ENCODE measurements around the gene RAB6D.
"Not testable (repeated sequence)": the region's sequence is repeated elsewhere in the genome, so short reads cannot be mapped to it uniquely, and the experiment has no call there.

The RAB6D gene

DNA sequence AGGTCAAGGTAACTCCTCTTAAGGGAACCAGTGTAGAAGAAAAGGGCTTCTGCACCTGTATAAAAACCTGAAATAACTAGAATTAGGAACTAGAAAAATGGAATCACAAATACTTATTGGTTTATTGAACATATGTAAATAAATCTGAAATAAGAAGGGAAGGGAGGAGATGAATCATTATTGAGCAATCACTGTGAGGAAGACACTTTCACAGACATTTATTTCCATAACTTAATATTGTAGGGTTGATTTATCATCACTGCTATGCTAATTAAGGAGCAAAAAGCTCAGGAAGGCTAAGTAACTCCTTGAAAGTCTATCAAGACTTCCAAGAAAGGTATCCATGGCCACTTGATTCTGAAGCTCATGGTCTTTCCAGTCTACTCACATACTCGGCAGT lies 24.7 kb downstream of the RAB6D start:
- POLR2A ChIA-PET; H3K4me3 ChIP-seq (ENCODE audit: control insufficient read depth in 1 of 7, extremely low read depth in 1 of 7, insufficient read depth in 4 of 7, low read depth in 2 of 7, low read length in 6 of 7); DNase-seq; H3K9me3 ChIP-seq (ENCODE audit: control extremely low read depth in 1 of 5, control insufficient read depth in 4 of 5, insufficient read depth in 2 of 5, low read depth in 1 of 5, low read length in 4 of 5); H3K4me1 ChIP-seq (ENCODE audit: control extremely low read depth in 1 of 4, control insufficient read depth in 4 of 4, insufficient read depth in 4 of 4, low read length in 3 of 4); CTCF ChIA-PET; H3K36me3 ChIP-seq (ENCODE audit: control insufficient read depth in 4 of 4, insufficient read depth in 4 of 4, low read length in 3 of 4); H3K27ac ChIP-seq (ENCODE audit: insufficient read depth in 1 of 2, low read depth in 1 of 2, low read length in 2 of 2, poor library complexity in 1 of 2, severe bottlenecking in 2 of 2); H3K27me3 ChIP-seq (replicated peaks in 2 of 5; ENCODE audit: control insufficient read depth in 4 of 5, insufficient read depth in 5 of 5, low read length in 4 of 5): not testable (repeated sequence)
- 100% methylated on average over 1 of the region's 1 CpG for WGBS (ENCODE audit: insufficient coverage)

DNA sequence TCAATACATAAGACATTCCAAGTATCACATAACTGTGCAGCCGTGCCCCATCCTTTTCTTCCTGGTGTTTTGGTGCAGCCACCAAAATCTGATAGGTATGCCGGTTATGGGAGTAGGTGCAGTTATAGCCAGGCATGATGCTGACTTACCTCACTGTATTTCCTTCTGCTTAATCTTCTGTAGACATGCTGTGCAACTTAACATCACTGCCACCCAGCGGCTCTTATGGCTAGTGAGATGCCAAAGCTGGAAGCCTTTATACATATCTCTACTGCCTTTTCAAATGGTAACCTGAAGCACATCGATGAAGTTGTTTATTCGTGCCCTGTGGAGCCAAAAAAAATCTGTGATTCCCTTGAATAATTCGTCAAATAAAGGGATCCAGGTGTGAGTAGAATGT lies 28.6 kb downstream of the RAB6D start:
- H3K4me3 ChIP-seq (ENCODE audit: control insufficient read depth in 1 of 7, extremely low read depth in 1 of 7, insufficient read depth in 4 of 7, low read depth in 2 of 7, low read length in 6 of 7); POLR2A ChIA-PET; H3K27ac ChIP-seq (ENCODE audit: insufficient read depth in 1 of 2, low read depth in 1 of 2, low read length in 2 of 2, poor library complexity in 1 of 2, severe bottlenecking in 2 of 2); H3K36me3 ChIP-seq (ENCODE audit: control insufficient read depth in 4 of 4, insufficient read depth in 4 of 4, low read length in 3 of 4); H3K9me3 ChIP-seq (ENCODE audit: control extremely low read depth in 1 of 5, control insufficient read depth in 4 of 5, insufficient read depth in 2 of 5, low read depth in 1 of 5, low read length in 4 of 5); H3K4me1 ChIP-seq (ENCODE audit: control extremely low read depth in 1 of 4, control insufficient read depth in 4 of 4, insufficient read depth in 4 of 4, low read length in 3 of 4): not testable (repeated sequence)
- H3K27me3 ChIP-seq (replicated peaks in 2 of 5; ENCODE audit: control insufficient read depth in 4 of 5, insufficient read depth in 5 of 5, low read length in 4 of 5) = peaks cover 6 to 20% (median 11%) of the 10 kb centered on the region in 5 experiments
- CTCF ChIA-PET = interaction anchor here (1.5 to 2.2 kb wide), 2 partner anchors 177 to 182 kb away, joined by 5 read pairs; no protein-coding TSS in a partner anchor
- DNase-seq = peak; percentile 23 to 54 (median 53)
- no CpG with 5 or more reads among the region's 6 CpGs for WGBS (ENCODE audit: insufficient coverage)

DNA sequence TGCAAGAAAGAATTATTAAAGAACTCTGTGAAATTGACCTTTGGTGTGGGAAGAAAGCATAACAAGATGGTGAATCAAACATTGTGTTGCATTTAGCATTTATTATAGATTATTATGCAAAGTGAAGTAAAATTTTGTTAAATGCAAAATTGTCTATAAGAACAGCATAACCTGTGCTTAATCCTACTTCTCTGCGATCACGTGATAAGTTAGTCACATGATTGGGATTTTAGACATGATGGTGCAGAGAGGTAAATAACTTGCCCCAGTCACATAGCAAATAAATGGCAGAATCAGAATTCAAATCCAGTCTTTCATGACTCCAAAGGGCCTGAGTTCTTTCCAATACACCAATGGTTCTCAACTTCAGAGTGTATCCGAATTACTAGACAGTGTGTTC lies 31.3 kb downstream of the RAB6D start:
- peaks cover 6 to 33% (median 9%) of the 10 kb centered on the region in 5 experiments for H3K27me3 ChIP-seq (replicated peaks in 2 of 5; ENCODE audit: control insufficient read depth in 4 of 5, insufficient read depth in 5 of 5, low read length in 4 of 5)
- WGBS (ENCODE audit: insufficient coverage) = 100% methylated on average over 1 of the region's 3 CpGs
- DNase-seq; H3K36me3 ChIP-seq (ENCODE audit: control insufficient read depth in 4 of 4, insufficient read depth in 4 of 4, low read length in 3 of 4); CTCF ChIA-PET; H3K27ac ChIP-seq (ENCODE audit: insufficient read depth in 1 of 2, low read depth in 1 of 2, low read length in 2 of 2, poor library complexity in 1 of 2, severe bottlenecking in 2 of 2); POLR2A ChIA-PET; H3K4me3 ChIP-seq (ENCODE audit: control insufficient read depth in 1 of 7, extremely low read depth in 1 of 7, insufficient read depth in 4 of 7, low read depth in 2 of 7, low read length in 6 of 7); H3K4me1 ChIP-seq (ENCODE audit: control extremely low read depth in 1 of 4, control insufficient read depth in 4 of 4, insufficient read depth in 4 of 4, low read length in 3 of 4); H3K9me3 ChIP-seq (ENCODE audit: control extremely low read depth in 1 of 5, control insufficient read depth in 4 of 5, insufficient read depth in 2 of 5, low read depth in 1 of 5, low read length in 4 of 5): not testable (repeated sequence)

DNA sequence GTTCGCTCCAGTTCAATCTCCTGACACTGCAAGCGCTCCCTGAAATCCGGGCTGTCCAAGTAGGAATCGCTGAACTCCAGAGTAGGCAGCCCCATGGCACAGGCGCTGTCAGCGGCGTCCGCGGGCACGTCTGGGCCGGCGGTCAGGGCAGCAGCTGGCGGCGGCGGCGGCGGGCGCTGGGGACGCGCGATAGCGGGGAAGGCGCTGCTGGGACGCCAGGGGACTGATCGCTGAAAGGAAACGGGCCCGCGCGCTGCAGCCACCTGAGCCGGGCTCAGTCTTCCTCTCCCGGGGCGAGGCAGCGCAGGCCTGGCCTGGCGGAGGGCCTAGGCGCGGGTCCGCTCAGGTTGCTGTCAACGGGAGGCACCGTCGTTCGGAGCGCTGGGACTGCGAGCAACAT lies 33.0 kb downstream of the RAB6D start:
- H3K27me3 ChIP-seq (replicated peaks in 2 of 5; ENCODE audit: control insufficient read depth in 4 of 5, insufficient read depth in 5 of 5, low read length in 4 of 5) = peaks cover 4 to 34% (median 6%) of the 10 kb centered on the region in 5 experiments
- H3K36me3 ChIP-seq (ENCODE audit: control insufficient read depth in 4 of 4, insufficient read depth in 4 of 4, low read length in 3 of 4); CTCF ChIA-PET; H3K9me3 ChIP-seq (ENCODE audit: control extremely low read depth in 1 of 5, control insufficient read depth in 4 of 5, insufficient read depth in 2 of 5, low read depth in 1 of 5, low read length in 4 of 5); H3K4me1 ChIP-seq (ENCODE audit: control extremely low read depth in 1 of 4, control insufficient read depth in 4 of 4, insufficient read depth in 4 of 4, low read length in 3 of 4); H3K27ac ChIP-seq (ENCODE audit: insufficient read depth in 1 of 2, low read depth in 1 of 2, low read length in 2 of 2, poor library complexity in 1 of 2, severe bottlenecking in 2 of 2); POLR2A ChIA-PET; H3K4me3 ChIP-seq (ENCODE audit: control insufficient read depth in 1 of 7, extremely low read depth in 1 of 7, insufficient read depth in 4 of 7, low read depth in 2 of 7, low read length in 6 of 7): not testable (repeated sequence)
- 3% methylated on average over 24 of the region's 43 CpGs for WGBS (ENCODE audit: insufficient coverage)
- peak in 2 of 3 donors; percentile 18 to 50 for DNase-seq

DNA sequence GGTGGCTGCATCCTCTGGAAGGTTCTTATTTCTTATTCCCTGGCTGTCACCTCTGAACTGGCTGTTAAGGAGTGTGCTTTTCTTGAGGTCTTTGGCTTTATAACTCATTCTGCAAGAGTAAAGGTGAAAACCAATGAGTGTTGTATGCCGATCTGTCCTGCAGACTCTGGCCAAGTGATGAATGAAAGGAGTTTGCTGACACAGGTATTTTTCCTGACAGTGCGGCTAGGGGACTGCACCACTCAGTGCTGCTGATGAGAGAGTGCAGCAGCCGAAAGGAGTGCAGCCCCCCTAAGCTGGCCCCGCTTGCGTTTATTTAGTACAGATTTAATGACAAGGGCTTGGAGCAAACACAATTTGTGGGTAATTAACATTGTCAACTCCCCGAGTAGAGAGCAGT lies 41.8 kb downstream of the RAB6D start:
- Histone ChIP-seq H3K27ac (ENCODE audit: insufficient read depth in 1 of 2, low read depth in 1 of 2, low read length in 2 of 2, poor library complexity in 1 of 2, severe bottlenecking in 2 of 2) (no peak overlapping the region), H3K36me3 (ENCODE audit: control insufficient read depth in 4 of 4, insufficient read depth in 4 of 4, low read length in 3 of 4) (no peaks in the 10 kb centered on the region), H3K4me1 (ENCODE audit: control extremely low read depth in 1 of 4, control insufficient read depth in 4 of 4, insufficient read depth in 4 of 4, low read length in 3 of 4) (no peaks in the 10 kb centered on the region), H3K9me3 (ENCODE audit: control extremely low read depth in 1 of 5, control insufficient read depth in 4 of 5, insufficient read depth in 2 of 5, low read depth in 1 of 5, low read length in 4 of 5) (peaks cover 0 to 6% (median 6%) of the 10 kb centered on the region in 5 experiments), H3K4me3 (ENCODE audit: control insufficient read depth in 1 of 7, extremely low read depth in 1 of 7, insufficient read depth in 4 of 7, low read depth in 2 of 7, low read length in 6 of 7) (no peak overlapping the region), H3K27me3 (replicated peaks in 2 of 5; ENCODE audit: control insufficient read depth in 4 of 5, insufficient read depth in 5 of 5, low read length in 4 of 5) (peaks cover 0 to 8% (median 0%) of the 10 kb centered on the region in 5 experiments)
- POLR2A ChIA-PET = no interaction called here
- CTCF ChIA-PET = no interaction called here
- WGBS (ENCODE audit: insufficient coverage) = 90% methylated on average over 2 of the region's 6 CpGs
- no peak for DNase-seq

DNA sequence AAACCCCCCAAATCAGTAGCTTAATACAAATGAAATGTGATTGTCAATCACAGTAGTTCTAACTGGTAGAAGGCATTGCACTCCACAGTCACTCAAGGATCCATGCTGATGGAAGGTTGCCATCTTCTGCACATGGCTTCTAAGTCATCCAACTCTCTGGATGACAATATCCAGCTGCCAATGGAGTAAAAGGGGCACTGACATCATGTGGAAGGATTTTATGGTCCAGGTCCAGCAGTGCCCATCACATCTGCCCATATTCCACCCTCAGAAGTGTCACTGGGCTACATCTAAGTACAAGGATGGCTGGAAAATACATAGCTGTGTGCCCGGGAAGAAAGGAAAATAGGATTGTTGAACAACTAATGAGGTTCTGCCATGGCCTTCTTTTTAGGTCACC lies 42.6 kb downstream of the RAB6D start:
- H3K27me3 ChIP-seq (replicated peaks in 2 of 5; ENCODE audit: control insufficient read depth in 4 of 5, insufficient read depth in 5 of 5, low read length in 4 of 5); CTCF ChIA-PET; H3K4me3 ChIP-seq (ENCODE audit: control insufficient read depth in 1 of 7, extremely low read depth in 1 of 7, insufficient read depth in 4 of 7, low read depth in 2 of 7, low read length in 6 of 7); H3K36me3 ChIP-seq (ENCODE audit: control insufficient read depth in 4 of 4, insufficient read depth in 4 of 4, low read length in 3 of 4); H3K27ac ChIP-seq (ENCODE audit: insufficient read depth in 1 of 2, low read depth in 1 of 2, low read length in 2 of 2, poor library complexity in 1 of 2, severe bottlenecking in 2 of 2); DNase-seq; H3K9me3 ChIP-seq (ENCODE audit: control extremely low read depth in 1 of 5, control insufficient read depth in 4 of 5, insufficient read depth in 2 of 5, low read depth in 1 of 5, low read length in 4 of 5); H3K4me1 ChIP-seq (ENCODE audit: control extremely low read depth in 1 of 4, control insufficient read depth in 4 of 4, insufficient read depth in 4 of 4, low read length in 3 of 4); POLR2A ChIA-PET: not testable (repeated sequence)
- WGBS (ENCODE audit: insufficient coverage) = no CpG with 5 or more reads among the region's 1 CpG

DNA sequence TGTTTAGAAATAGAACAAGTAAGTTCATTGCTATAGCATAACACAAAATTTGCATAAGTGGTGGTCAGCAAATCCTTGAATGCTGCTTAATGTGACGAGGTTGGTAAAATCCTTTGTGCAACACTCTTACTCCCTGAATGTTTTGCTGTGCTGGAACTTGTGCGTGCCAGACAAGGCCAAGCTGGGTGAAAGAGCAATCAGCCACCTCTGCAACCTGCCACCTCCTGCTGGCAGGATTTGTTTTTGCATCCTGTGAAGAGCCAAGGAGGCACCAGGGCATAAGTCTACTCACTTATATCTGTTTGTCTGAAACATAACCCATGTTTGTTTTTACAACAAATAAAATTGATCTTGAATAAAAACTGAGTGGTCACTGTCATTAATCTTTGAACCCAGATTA lies 53.0 kb downstream of the RAB6D start:
- DNase-seq; CTCF ChIA-PET; H3K9me3 ChIP-seq (ENCODE audit: control extremely low read depth in 1 of 5, control insufficient read depth in 4 of 5, insufficient read depth in 2 of 5, low read depth in 1 of 5, low read length in 4 of 5); H3K4me3 ChIP-seq (ENCODE audit: control insufficient read depth in 1 of 7, extremely low read depth in 1 of 7, insufficient read depth in 4 of 7, low read depth in 2 of 7, low read length in 6 of 7); H3K27me3 ChIP-seq (replicated peaks in 2 of 5; ENCODE audit: control insufficient read depth in 4 of 5, insufficient read depth in 5 of 5, low read length in 4 of 5); H3K27ac ChIP-seq (ENCODE audit: insufficient read depth in 1 of 2, low read depth in 1 of 2, low read length in 2 of 2, poor library complexity in 1 of 2, severe bottlenecking in 2 of 2); POLR2A ChIA-PET; H3K4me1 ChIP-seq (ENCODE audit: control extremely low read depth in 1 of 4, control insufficient read depth in 4 of 4, insufficient read depth in 4 of 4, low read length in 3 of 4); H3K36me3 ChIP-seq (ENCODE audit: control insufficient read depth in 4 of 4, insufficient read depth in 4 of 4, low read length in 3 of 4): not testable (repeated sequence)
- WGBS (ENCODE audit: insufficient coverage) = 100% methylated on average over 1 of the region's 2 CpGs
